HS-27A (cell line): Measurements from ENCODE around the gene ZNF521.

Experiments used
- DNase-seq: peaks from one replicate; pipeline ENCODE4 v3.0.0-alpha.2; 2012; ENCODE audit warnings: low read depth, missing footprints

The ZNF521 gene

GRCh38 chr18:25167612-25168410 is 184.2 kb downstream of the ZNF521 start:
- DNase-seq: no peak

GRCh38 chr18:25166113-25166512 is 185.9 kb downstream of the ZNF521 start:
- no peak for DNase-seq

GRCh38 chr18:25164848-25165811 is 186.8 kb downstream of the ZNF521 start:
- no peak for DNase-seq

GRCh38 chr18:25164211-25164847 is 187.6 kb downstream of the ZNF521 start:
- no peak for DNase-seq

GRCh38 chr18:25153426-25153825 is 198.5 kb downstream of the ZNF521 start:
- no peak for DNase-seq

GRCh38 chr18:25147877-25148488 is 204.0 kb downstream of the ZNF521 start:
- DNase-seq: no peak

- DNase-seq: no peak
Measured at GRCh38 chr18:25146512-25146910, 205.5 kb downstream of the ZNF521 start.

- no peak for DNase-seq
Measured at GRCh38 chr18:25145731-25146511, 206.0 kb downstream of the ZNF521 start.

- no peak for DNase-seq
Measured at GRCh38 chr18:25144820-25145219, 207.1 kb downstream of the ZNF521 start.

GRCh38 chr18:25141886-25142285 is 210.1 kb downstream of the ZNF521 start:
- DNase-seq: no peak

GRCh38 chr18:25141399-25141798 is 210.6 kb downstream of the ZNF521 start:
- no peak for DNase-seq

- no peak for DNase-seq
Measured at GRCh38 chr18:25140962-25141308, 211.0 kb downstream of the ZNF521 start.

- DNase-seq: no peak
Measured at GRCh38 chr18:25140124-25140961, 211.6 kb downstream of the ZNF521 start.

- DNase-seq: no peak
Measured at GRCh38 chr18:25137197-25137472, 214.8 kb downstream of the ZNF521 start.

- DNase-seq: no peak
Measured at GRCh38 chr18:25136416-25137196, 215.4 kb downstream of the ZNF521 start.

- no peak for DNase-seq
Measured at GRCh38 chr18:25134861-25135260, 217.1 kb downstream of the ZNF521 start.

GRCh38 chr18:25133879-25134278 is 218.1 kb downstream of the ZNF521 start:
- DNase-seq: no peak

- DNase-seq: no peak
Measured at GRCh38 chr18:25132786-25133496, 219.0 kb downstream of the ZNF521 start.

GRCh38 chr18:25126751-25127150 is 225.2 kb downstream of the ZNF521 start:
- DNase-seq: no peak
